ENCODE results near the gene FEM1A.

DNA sequence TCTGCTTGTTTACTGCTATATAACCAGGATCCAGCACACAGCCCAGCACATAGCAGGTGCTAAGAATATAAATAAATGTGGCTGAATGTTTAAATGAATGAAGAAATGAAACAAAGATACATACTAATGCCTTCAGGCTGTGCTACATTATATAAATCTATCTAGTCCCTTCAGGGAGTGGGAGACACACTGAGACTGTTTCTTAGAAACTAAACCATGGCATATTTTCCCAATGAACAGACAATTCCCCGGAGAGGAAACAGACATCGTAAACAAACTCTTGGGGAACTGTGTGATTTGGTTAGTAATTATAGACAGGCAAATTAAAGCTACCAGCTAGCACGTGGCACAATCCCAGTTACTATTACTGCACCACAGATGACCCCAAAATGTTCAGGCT is 9.7 kb upstream of the FEM1A start:
- TF ChIP-seq TAF1 (IDR thresholded peaks at IDR 0.05; ENCODE audit: low read depth) (no peak), MXI1 (conservative IDR thresholded peaks at IDR 0.05; ENCODE audit: poor library complexity, severe bottlenecking) (no peak), EZH2 (IDR thresholded peaks at IDR 0.05; ENCODE audit: borderline replicate concordance, insufficient read depth, low read length, poor library complexity, severe bottlenecking) (no peak)
- TF ChIP-seq, protein P1, sequence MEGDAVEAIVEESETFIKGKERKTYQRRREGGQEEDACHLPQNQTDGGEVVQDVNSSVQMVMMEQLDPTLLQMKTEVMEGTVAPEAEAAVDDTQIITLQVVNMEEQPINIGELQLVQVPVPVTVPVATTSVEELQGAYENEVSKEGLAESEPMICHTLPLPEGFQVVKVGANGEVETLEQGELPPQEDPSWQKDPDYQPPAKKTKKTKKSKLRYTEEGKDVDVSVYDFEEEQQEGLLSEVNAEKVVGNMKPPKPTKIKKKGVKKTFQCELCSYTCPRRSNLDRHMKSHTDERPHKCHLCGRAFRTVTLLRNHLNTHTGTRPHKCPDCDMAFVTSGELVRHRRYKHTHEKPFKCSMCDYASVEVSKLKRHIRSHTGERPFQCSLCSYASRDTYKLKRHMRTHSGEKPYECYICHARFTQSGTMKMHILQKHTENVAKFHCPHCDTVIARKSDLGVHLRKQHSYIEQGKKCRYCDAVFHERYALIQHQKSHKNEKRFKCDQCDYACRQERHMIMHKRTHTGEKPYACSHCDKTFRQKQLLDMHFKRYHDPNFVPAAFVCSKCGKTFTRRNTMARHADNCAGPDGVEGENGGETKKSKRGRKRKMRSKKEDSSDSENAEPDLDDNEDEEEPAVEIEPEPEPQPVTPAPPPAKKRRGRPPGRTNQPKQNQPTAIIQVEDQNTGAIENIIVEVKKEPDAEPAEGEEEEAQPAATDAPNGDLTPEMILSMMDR (IDR thresholded peaks at IDR 0.05; ENCODE audit: poor library complexity, severe bottlenecking) = no peak

Measured in neural cell (in vitro differentiated cells).